GM12864 (cell line): ENCODE measurements around the gene PDE8B.

Source experiments
- DNase-seq: peaks from one replicate; pipeline ENCODE4 v3.0.0-alpha.2; 2011; ENCODE audit warnings: low read depth
- H3K4me3 ChIP-seq: 2 replicates; pipeline ENCODE4 v1.5.1; 2011; ENCODE audit warnings: mild to moderate bottlenecking, low read depth, low read length, control low read depth
- CTCF ChIP-seq: IDR thresholded peaks from 2 replicates; pipeline ENCODE4 v1.5.1; 2011; ENCODE audit warnings: low read depth, mild to moderate bottlenecking, moderate library complexity, low read length, control low read depth, inconsistent platforms; ENCODE audit errors: missing control alignments

Gene PDE8B

GRCh38 chr5:77306531-77306930 lies 96.1 kb downstream of the PDE8B start:
- DNase-seq = no peak
- no peak overlapping the region for H3K4me3 ChIP-seq
- no peak for TF ChIP-seq CTCF

DNA sequence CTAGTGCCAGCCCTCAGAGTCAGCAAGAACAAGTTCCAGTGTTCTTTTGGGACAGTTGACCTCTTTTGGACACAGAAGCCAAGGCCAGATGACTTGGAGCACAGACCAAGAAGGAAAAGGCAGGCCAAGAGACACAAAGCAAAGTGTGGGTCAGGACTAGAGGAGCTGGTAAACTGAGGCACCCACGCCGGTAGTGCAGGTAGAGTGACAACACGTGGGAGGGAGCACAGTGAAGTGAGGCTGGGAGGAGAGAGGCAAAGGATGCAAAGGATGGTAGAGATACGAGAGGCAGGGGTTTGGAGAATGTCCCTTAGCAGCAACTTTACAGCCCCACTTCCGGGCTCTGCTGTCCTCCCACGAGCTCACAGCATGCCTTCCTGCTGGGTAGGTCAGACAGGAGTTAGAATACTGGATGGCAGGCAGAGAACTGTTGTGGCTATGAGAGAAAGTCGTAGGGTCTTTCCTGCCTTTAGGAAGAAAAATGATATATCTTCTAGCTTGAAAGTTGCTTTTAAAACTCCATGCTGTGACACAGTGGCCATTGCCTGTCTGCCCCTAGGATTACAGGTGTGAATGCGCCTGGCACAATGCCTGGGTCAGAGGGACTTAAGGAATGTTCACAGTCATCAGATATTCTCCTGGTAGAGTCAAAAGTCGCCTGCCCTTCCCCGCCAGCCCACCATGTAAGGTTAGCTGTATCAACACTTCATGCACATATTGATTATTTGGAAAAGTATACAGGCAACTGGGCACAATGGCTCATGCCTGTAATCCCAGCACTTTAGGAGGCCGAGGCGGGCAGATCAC lies 97.9 kb downstream of the PDE8B start:
- H3K4me3 ChIP-seq = no peak overlapping the region
- no peak for TF ChIP-seq CTCF
- no peak for DNase-seq

- no peak for TF ChIP-seq CTCF
- DNase-seq = no peak
Observed at GRCh38 chr5:77309140-77309539, 98.7 kb downstream of the PDE8B start.

DNA sequence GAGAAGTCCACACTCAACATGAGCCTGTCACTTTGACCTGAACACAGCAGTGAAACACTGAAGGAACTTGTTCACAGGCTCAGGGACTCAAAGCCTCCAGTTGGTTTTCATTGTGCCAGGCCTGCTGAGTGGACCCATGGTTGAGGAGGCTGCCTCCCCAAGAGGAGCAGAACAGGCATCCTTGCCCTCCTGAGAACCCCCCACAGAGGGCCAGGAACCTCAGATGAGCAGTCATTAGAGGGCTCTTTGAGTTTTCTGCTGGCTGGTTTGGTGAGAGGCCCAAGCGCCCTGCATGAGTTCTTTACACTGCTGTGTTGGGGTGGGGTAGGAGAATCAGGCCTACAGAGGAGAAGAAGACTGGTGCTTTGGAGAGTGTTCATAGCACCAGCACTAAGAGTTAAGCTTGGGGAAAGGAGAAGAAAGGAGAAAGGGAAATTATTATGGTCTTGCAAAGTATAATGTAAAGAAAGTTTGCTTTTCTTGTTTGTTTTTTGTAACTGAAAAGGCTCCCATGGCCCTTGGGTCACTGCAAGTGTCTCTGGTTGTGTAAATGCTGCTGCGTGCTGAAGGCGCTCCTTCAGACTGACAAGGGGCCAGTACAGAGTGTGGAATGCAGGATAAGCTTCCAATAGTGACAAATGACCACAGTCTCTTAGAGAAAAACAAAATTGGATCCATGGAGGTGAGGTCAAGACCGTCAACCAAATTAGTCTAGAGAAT lies 100.2 kb downstream of the PDE8B start:
- TF ChIP-seq CTCF = no peak
- no peak for DNase-seq
- H3K4me3 ChIP-seq = no peak overlapping the region

More at GRCh38 chr5:77309140-77309539, 98.7 kb downstream of the PDE8B start:
- no peak overlapping the region for H3K4me3 ChIP-seq

DNA sequence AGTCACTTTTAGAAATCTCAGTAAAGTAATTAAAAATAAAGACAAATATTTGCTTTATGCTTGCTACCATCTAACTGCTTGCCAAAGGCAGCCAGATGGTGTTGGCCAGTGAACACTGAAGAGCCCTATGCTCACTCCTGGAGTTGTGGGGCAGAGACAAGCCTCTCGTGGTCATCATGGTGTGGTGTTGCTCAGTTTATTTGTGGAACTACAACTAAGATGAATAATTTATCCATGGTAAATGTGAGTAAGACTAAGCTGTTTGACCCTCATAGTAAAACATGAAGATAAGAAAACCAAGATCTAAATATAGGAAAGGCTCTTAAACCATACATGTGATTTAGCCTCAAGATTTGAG lies 100.7 kb downstream of the PDE8B start:
- H3K4me3 ChIP-seq = no peak overlapping the region
- no peak for DNase-seq
- TF ChIP-seq CTCF = no peak

- no peak for TF ChIP-seq CTCF
- no peak overlapping the region for H3K4me3 ChIP-seq
- no peak for DNase-seq
Observed at GRCh38 chr5:77312413-77312812, 101.9 kb downstream of the PDE8B start.
